NCI-H2107 treated with DMSO at 0.1 percent for 48 hours (cell line): ENCODE results near the gene UTF1.

Experiments
- DNase-seq: peaks from one replicate; lab custom pipeline; 2025; ENCODE audit not compliant: unreplicated experiment; lab: John Stamatoyannopoulos, UW

Gene UTF1

GRCh38 chr10:133245439-133246235, 15.6 kb downstream of the UTF1 start:
- no peak for DNase-seq

GRCh38 chr10:133246236-133246626, 16.2 kb downstream of the UTF1 start:
- no peak for DNase-seq

- DNase-seq, result no peak
Observed at GRCh38 chr10:133247681-133248333, 17.8 kb downstream of the UTF1 start.

GRCh38 chr10:133248334-133248715, 18.3 kb downstream of the UTF1 start:
- no peak for DNase-seq

- no peak for DNase-seq
Observed at GRCh38 chr10:133249094-133249780, 19.2 kb downstream of the UTF1 start.

GRCh38 chr10:133249975-133250754, 20.1 kb downstream of the UTF1 start:
- no peak for DNase-seq

- DNase-seq, result no peak
Observed at GRCh38 chr10:133251388-133252222, 21.6 kb downstream of the UTF1 start.

- no peak for DNase-seq
Observed at GRCh38 chr10:133252223-133252552, 22.2 kb downstream of the UTF1 start.

GRCh38 chr10:133253361-133253955, 23.4 kb downstream of the UTF1 start:
- DNase-seq, result no peak

- no peak for DNase-seq
Observed at GRCh38 chr10:133254421-133255120, 24.6 kb downstream of the UTF1 start.

GRCh38 chr10:133255323-133255722, 25.3 kb downstream of the UTF1 start:
- DNase-seq, result no peak

GRCh38 chr10:133257489-133258065, 27.6 kb downstream of the UTF1 start:
- DNase-seq, result no peak

GRCh38 chr10:133258066-133258817, 28.2 kb downstream of the UTF1 start:
- peak; percentile 49 for DNase-seq

- peak; percentile 18 for DNase-seq
Observed at GRCh38 chr10:133258818-133259601, 29.0 kb downstream of the UTF1 start.

- no peak for DNase-seq
Observed at GRCh38 chr10:133259602-133259989, 29.6 kb downstream of the UTF1 start.

- DNase-seq, result no peak
Observed at GRCh38 chr10:133260895-133261725, 31.1 kb downstream of the UTF1 start.
